Renal cortex interstitium (tissue), 11 donors: ENCODE data around the gene ANKRD2. TPM values are rescaled to one million over a fixed set of nuclear protein-coding genes. Genes with fewer than 3 reads are reported as not detected.

ENCODE experiments used
- DNase-seq, 11 donors: peaks; one replicate each; pipeline ENCODE4 v3.0.0-alpha.2; 2013; ENCODE audit warnings: low read depth in 9 of 11, low spot score in 4 of 11; ENCODE audit errors: extremely low read depth in 1 of 11
- polyA plus RNA-seq, 3 donors: library from polyadenylated mRNA; unstranded; fragments of 120-200 nt; gene quantifications; one replicate each; pipeline ENCODE4 v1.2.1, GENCODE V29; 2013; ENCODE audit not compliant: insufficient read length in 3 of 3

Gene ANKRD2
- polyA plus RNA-seq, 3 donors: 0.42 to 0.65 (median 0.60) TPM

- DNase-seq: no peak
Measured at GRCh38 chr10:97585439-97585811, 12.8 kb downstream of the ANKRD2 start.

- DNase-seq: no peak
Measured at GRCh38 chr10:97587183-97587582, 14.6 kb downstream of the ANKRD2 start.

- no peak for DNase-seq
Measured at GRCh38 chr10:97589479-97589878, 16.9 kb downstream of the ANKRD2 start, which contains the start of gene C10orf62. C10orf62 (plus strand) TSS chr10:97589721; CDS start chr10:97589898, 177 bp downstream.

GRCh38 chr10:97590082-97590747 lies 17.6 kb downstream of the ANKRD2 start:
- DNase-seq: no peak

GRCh38 chr10:97590748-97591495 lies 18.3 kb downstream of the ANKRD2 start:
- DNase-seq: no peak

GRCh38 chr10:97593421-97593820 lies 20.8 kb downstream of the ANKRD2 start:
- DNase-seq: no peak

- no peak for DNase-seq
Measured at GRCh38 chr10:97596101-97597082, 23.8 kb downstream of the ANKRD2 start.

- DNase-seq: no peak
Measured at GRCh38 chr10:97597778-97598177, 25.2 kb downstream of the ANKRD2 start.

- no peak for DNase-seq
Measured at GRCh38 chr10:97598407-97599271, 26.1 kb downstream of the ANKRD2 start.

GRCh38 chr10:97599272-97599619 lies 26.7 kb downstream of the ANKRD2 start:
- DNase-seq: no peak

GRCh38 chr10:97600616-97601015 lies 28.0 kb downstream of the ANKRD2 start:
- DNase-seq: no peak

GRCh38 chr10:97601268-97602215 lies 29.0 kb downstream of the ANKRD2 start:
- DNase-seq: no peak

GRCh38 chr10:97607095-97607636 lies 34.6 kb downstream of the ANKRD2 start:
- peak in 1 of 11 donors; percentile 12 for DNase-seq

GRCh38 chr10:97608991-97609561 lies 36.5 kb downstream of the ANKRD2 start:
- no peak for DNase-seq

- no peak for DNase-seq
Measured at GRCh38 chr10:97611473-97611872, 38.9 kb downstream of the ANKRD2 start.

GRCh38 chr10:97612386-97612785 lies 39.8 kb downstream of the ANKRD2 start:
- peak in 3 of 11 donors; percentile 17 to 37 (median 33) for DNase-seq

GRCh38 chr10:97618285-97618684 lies 45.7 kb downstream of the ANKRD2 start:
- no peak for DNase-seq
